Nephron (organoid): ENCODE results near the gene CTRB2.
"Not testable (repeated sequence)": the region's sequence is repeated elsewhere in the genome, so short reads cannot be mapped to it uniquely, and the experiment has no call there.

Experiments used
- H3K27ac Mint-ChIP-seq, 3 experiments: 2 replicates each; pipeline ENCODE4 v1.8.0; 2020; ENCODE audit warnings: mixed read lengths in 3 of 3, mild to moderate bottlenecking in 2 of 3, moderate library complexity in 1 of 3
- H3K27me3 Mint-ChIP-seq: 2 replicates; pipeline ENCODE4 v1.8.0; 2021; ENCODE audit warnings: low read depth, mild to moderate bottlenecking, moderate library complexity, mixed read lengths
- H3K36me3 Mint-ChIP-seq: 2 replicates; pipeline ENCODE4 v1.8.0; 2020; ENCODE audit warnings: low read depth, mixed read lengths
- H3K4me1 Mint-ChIP-seq: 2 replicates; pipeline ENCODE4 v1.8.0; 2020; ENCODE audit warnings: mixed read lengths
- H3K4me3 Mint-ChIP-seq, 3 experiments: 2 replicates each; pipeline ENCODE4 v1.8.0; 2020; ENCODE audit warnings: mild to moderate bottlenecking in 3 of 3, mixed read lengths in 3 of 3, moderate library complexity in 2 of 3
- H3K9me3 Mint-ChIP-seq: 2 replicates; pipeline ENCODE4 v1.8.0; 2020; ENCODE audit warnings: mixed read lengths
- TF ChIP-seq, protein P1 (sequence below), 3 experiments: fragments of 200-600 bp; sonication (generic); IDR thresholded peaks; one replicate each; pipeline ENCODE4 v1.5.0; 2021; ENCODE audit warnings: antibody characterized with exemption in 3 of 3; ENCODE audit not compliant: unreplicated experiment in 3 of 3

The CTRB2 gene

DNA sequence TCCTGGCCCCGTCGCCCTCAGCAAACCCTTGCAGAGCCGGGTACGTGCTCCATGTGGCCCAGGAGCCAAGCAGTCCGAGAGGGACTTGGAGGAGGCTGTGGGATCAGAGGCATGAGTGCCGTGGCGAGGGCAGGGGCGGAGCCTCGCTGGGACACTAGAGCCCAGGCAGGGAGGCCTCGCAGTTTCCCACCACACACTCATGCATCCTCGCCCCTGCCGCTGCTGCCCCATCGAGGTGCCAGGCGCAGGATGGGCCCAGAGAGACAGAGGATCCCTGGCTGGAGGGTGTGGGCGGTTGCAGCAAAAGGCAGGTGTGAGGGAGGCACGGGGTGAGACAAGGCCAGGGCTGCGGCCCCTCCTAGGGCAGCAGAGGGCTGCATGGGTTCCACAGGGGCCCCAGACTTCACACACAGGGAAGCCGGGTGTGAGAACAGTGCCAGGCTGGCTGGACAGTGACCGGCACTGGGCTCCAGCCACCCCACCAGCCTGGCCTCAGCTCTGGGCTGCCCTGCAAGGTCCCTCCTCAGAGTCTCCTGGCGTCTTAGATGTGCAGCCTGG is 36.8 kb upstream of the CTRB2 start:
- no peaks in the 10 kb centered on the region for H3K27me3 Mint-ChIP-seq
- TF ChIP-seq, protein P1, sequence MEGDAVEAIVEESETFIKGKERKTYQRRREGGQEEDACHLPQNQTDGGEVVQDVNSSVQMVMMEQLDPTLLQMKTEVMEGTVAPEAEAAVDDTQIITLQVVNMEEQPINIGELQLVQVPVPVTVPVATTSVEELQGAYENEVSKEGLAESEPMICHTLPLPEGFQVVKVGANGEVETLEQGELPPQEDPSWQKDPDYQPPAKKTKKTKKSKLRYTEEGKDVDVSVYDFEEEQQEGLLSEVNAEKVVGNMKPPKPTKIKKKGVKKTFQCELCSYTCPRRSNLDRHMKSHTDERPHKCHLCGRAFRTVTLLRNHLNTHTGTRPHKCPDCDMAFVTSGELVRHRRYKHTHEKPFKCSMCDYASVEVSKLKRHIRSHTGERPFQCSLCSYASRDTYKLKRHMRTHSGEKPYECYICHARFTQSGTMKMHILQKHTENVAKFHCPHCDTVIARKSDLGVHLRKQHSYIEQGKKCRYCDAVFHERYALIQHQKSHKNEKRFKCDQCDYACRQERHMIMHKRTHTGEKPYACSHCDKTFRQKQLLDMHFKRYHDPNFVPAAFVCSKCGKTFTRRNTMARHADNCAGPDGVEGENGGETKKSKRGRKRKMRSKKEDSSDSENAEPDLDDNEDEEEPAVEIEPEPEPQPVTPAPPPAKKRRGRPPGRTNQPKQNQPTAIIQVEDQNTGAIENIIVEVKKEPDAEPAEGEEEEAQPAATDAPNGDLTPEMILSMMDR (IDR thresholded peaks at IDR 0.05; ENCODE audit: unreplicated experiment in 3 of 3) = no peak
- peak overlapping the region; percentile 96 to 98 (median 97) for H3K27ac Mint-ChIP-seq
- H3K4me1 Mint-ChIP-seq = peaks cover 76% of the 10 kb centered on the region
- H3K36me3 Mint-ChIP-seq = peaks cover 27% of the 10 kb centered on the region
- H3K9me3 Mint-ChIP-seq = no peaks in the 10 kb centered on the region
- H3K4me3 Mint-ChIP-seq = peak overlapping the region; percentile 52 to 56 (median 54)

DNA sequence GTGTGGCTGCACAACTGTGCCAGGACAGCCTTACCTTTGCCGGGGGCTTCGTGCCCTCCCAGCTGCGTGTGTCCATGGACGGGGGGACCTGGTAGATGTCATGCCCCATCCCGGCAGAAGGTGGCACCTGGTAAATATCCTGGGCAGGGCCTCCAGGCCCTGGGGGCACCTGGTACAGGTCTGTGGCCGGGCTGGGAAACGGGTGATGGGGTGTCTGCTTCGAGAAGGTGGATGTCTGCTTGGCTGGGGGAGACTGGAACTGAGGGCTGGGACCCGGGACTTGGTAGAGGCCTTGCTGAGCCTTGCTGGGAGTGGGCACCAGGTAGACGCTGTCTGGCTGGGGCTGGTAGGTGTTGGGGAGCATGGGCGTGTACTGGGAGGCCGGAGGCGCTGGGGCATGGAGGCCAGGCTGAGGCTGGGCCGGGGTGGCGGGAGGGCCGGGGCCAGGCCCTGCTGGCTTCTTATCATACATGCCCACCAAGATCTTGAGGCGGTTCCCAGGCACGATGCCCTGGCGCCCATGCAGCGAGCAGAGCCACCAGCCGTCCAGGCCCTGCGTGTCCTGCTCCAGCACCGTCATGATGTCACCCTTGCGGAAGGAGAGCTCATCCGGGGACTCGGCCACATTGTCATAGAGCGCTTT is 35.6 kb upstream of the CTRB2 start:
- H3K27me3 Mint-ChIP-seq, H3K9me3 Mint-ChIP-seq: not testable (repeated sequence)
- H3K4me1 Mint-ChIP-seq = peaks cover 67% of the 10 kb centered on the region
- H3K36me3 Mint-ChIP-seq = peaks cover 27% of the 10 kb centered on the region
- H3K4me3 Mint-ChIP-seq = peak overlapping the region in 1 of 3 experiments; percentile 35
- peak overlapping the region; percentile 96 to 98 (median 97) for H3K27ac Mint-ChIP-seq

DNA sequence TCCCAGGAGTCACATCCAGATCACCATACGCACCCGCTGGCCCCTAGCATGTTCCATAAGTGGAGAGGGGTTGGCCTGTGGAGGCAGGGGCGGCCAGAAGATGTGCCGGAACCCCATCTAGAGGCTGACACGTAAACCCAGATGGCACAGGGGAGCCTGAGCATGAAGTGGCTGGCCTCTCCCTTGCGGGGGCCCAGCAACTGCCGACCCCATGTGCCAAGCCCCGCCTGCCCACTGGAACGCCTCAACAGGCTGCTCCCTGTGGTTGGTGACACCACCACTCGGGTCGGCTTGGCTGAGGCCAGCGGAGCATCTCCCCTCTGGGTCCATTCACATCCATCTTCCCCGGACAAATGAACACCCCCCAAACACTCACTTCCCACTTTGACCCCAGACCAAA is 35.0 kb upstream of the CTRB2 start:
- peaks cover 27% of the 10 kb centered on the region for H3K36me3 Mint-ChIP-seq
- H3K4me3 Mint-ChIP-seq = no peak overlapping the region
- H3K9me3 Mint-ChIP-seq = no peaks in the 10 kb centered on the region
- TF ChIP-seq, protein P1 (IDR thresholded peaks at IDR 0.05; ENCODE audit: unreplicated experiment in 3 of 3) = no peak
- H3K4me1 Mint-ChIP-seq = peaks cover 65% of the 10 kb centered on the region
- H3K27ac Mint-ChIP-seq = peak overlapping the region in 1 of 3 experiments; percentile 98
- H3K27me3 Mint-ChIP-seq = no peaks in the 10 kb centered on the region

DNA sequence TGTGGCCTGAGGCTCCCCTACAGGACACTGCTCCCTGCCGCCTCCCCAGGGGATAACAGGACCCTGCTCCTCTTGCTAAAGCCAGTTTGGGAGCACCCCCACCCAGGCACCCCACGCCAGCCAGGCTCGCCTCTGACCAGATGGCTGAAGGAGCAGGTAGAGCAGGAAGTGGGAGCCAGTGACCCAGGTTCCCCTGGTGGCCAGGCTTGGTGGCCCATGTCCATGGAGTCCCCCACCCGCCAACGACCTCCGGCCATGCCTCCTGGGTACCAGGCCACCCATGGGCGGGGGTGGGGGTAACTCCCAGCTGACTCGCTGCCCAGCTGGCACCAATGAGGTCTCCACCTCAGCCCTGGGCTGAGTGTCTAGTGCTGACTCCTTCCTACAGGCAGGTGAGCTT is 34.5 kb upstream of the CTRB2 start:
- peaks cover 59% of the 10 kb centered on the region for H3K4me1 Mint-ChIP-seq
- H3K9me3 Mint-ChIP-seq = no peaks in the 10 kb centered on the region
- H3K27ac Mint-ChIP-seq = peak overlapping the region in 2 of 3 experiments; percentile 91 to 93
- peaks cover 27% of the 10 kb centered on the region for H3K36me3 Mint-ChIP-seq
- peaks cover under 1% of the 10 kb centered on the region for H3K27me3 Mint-ChIP-seq
- TF ChIP-seq, protein P1 (IDR thresholded peaks at IDR 0.05; ENCODE audit: unreplicated experiment in 3 of 3) = no peak
- no peak overlapping the region for H3K4me3 Mint-ChIP-seq

DNA sequence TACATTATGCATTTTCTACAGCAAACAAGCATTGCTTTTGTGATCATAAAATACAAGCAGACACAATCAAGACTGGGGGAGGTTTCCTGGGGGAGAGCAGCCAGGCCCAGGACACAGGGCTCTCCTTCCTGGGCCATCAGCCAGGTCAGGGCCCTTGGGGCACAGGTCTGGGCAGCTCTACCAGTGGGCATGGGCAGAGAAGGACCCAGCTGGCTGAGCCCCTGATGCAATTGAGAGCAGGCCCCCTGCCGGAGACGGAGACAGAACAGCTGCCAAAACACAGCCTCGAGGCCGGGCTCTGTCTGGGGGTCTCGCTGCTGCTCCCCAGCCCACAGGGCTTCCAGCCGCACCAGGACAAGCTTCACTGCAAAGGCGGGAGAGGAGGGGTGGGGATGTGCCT is 33.7 kb upstream of the CTRB2 start:
- H3K9me3 Mint-ChIP-seq, H3K27me3 Mint-ChIP-seq: not testable (repeated sequence)
- peak overlapping the region in 2 of 3 experiments; percentile 10 to 24 for H3K4me3 Mint-ChIP-seq
- peaks cover 57% of the 10 kb centered on the region for H3K4me1 Mint-ChIP-seq
- H3K36me3 Mint-ChIP-seq = peaks cover 35% of the 10 kb centered on the region
- peak overlapping the region; percentile 32 to 93 (median 91) for H3K27ac Mint-ChIP-seq

DNA sequence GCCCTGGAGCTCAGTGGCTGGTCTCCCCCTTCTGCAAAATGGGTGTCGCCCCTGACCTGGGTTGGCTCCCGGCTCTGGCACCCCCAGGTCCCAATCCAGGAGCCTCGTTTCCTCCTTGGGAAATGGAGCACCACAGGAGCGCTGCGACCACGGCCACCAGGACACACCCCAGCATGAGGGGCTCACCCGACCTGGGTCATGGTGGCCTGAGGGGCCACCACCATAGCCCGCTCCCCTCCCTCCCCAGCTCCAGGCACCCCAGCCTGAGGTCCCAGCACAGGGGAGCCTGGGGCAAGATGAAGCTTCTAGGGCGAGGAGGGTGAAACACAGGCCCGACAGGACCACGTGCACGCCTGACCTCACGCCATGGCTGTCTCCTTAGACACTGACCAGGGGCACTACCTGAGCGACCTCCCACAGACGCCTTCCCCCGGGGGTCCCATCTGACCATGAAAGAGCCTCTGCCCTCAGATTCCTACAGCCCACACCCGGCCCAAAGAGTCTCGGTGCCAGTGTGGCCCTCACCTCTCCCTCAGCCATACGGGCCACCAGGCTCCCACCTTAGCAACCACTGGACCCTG is 32.7 kb upstream of the CTRB2 start:
- peaks cover 51% of the 10 kb centered on the region for H3K4me1 Mint-ChIP-seq
- TF ChIP-seq, protein P1 (IDR thresholded peaks at IDR 0.05; ENCODE audit: unreplicated experiment in 3 of 3) = no peak
- no peaks in the 10 kb centered on the region for H3K9me3 Mint-ChIP-seq
- H3K27ac Mint-ChIP-seq = peak overlapping the region in 2 of 3 experiments; percentile 91 to 93
- no peak overlapping the region for H3K4me3 Mint-ChIP-seq
- peaks cover 35% of the 10 kb centered on the region for H3K36me3 Mint-ChIP-seq
- peaks cover 3% of the 10 kb centered on the region for H3K27me3 Mint-ChIP-seq
